Suprapubic skin (tissue), 4 donors: ENCODE results near the gene MPLKIP.

Experiments
- CTCF ChIP-seq, 2 donors: fragments of 200-600 bp in 1 of 2; fragments of 450-650 bp in 1 of 2; sonication (generic) in 1 of 2; IDR thresholded peaks; one replicate each; pipeline ENCODE4 v1.5.1; 2016 to 2019; ENCODE audit warnings: antibody characterized with exemption in 2 of 2, mild to moderate bottlenecking in 1 of 2, moderate library complexity in 1 of 2
- EP300 ChIP-seq: sonication (generic); formaldehyde crosslinking; IDR thresholded peaks from one replicate; pipeline ENCODE4 v1.6.1; 2017; ENCODE audit warnings: antibody characterized with exemption
- POLR2A ChIP-seq, 2 donors: fragments of 450-650 bp; IDR thresholded peaks; one replicate each; pipeline ENCODE4 v1.6.1; 2017; ENCODE audit warnings: antibody characterized with exemption in 2 of 2, mild to moderate bottlenecking in 2 of 2, moderate library complexity in 2 of 2
- POLR2AphosphoS5 ChIP-seq, 3 donors: sonication (generic); formaldehyde crosslinking; IDR thresholded peaks; one replicate each; pipeline ENCODE4 v1.6.1; 2017; ENCODE audit warnings: antibody characterized with exemption in 3 of 3

DNA sequence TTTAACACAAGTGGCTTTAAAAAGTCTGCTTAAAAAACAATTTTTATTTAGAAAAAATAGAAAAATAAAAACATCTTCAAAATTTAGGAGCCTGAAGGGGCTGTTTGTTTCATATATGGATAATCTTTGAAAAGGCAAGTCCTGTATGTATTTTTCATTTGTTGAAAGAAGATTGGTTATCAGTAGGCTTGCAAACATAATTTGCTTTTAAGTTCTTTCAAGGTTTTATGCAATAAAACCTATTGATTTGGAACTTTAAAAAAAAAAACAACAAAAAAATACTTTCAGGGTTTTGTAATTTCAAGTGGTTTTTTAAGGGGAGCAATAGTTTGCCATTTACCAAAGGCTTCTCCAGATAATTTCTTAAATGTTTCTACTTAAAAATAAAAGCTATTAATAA is 35.6 kb downstream of the MPLKIP start:
- TF ChIP-seq CTCF (IDR thresholded peaks at IDR 0.05) (no peak), POLR2AphosphoS5 (IDR thresholded peaks at IDR 0.05) (no peak), POLR2A (IDR thresholded peaks at IDR 0.05) (no peak), EP300 (no peak)
